NCI-H128 (cell line): ENCODE measurements around the gene PRCD.
A peak's percentile ranks its signal among the peaks of the same experiment; 100 is the strongest.

Experiments
- DNase-seq: peaks from one replicate; lab custom pipeline; 2025; ENCODE audit not compliant: unreplicated experiment; lab: John Stamatoyannopoulos, UW

PRCD gene

GRCh38 chr17:76538281-76538931 is 1.4 kb upstream of the PRCD start:
- DNase-seq, result no peak

DNA sequence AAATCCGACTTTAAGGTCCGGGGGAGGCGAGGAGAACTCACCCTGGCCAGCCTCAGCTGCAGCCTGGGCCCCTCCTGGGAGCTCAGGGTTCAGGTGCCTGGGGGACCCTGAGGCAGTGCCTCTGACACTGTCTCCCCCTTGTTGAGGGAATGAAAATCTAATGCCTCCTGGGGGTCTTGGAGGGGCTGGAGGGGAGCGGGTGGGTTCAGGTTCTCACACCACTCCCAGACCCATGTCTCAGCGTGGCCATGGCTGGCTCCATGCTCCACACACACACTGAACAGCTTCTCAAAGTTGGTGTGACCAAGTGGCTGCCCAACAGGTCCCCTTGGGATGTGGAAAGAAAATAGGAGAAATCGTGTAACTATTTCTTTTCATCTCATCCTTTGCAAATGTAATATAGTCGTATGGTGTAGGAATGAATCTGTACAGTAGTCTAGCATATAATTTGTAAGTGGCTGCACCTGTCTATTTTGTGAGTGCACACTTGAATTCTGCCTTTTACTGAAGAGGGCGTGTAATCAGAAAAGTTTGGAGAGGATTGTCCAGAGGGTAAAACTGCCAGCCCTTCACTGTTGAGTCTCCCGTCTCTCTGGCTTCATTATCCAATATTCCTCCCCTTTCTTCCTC is 788 bp upstream of the PRCD start:
- no peak for DNase-seq

DNA sequence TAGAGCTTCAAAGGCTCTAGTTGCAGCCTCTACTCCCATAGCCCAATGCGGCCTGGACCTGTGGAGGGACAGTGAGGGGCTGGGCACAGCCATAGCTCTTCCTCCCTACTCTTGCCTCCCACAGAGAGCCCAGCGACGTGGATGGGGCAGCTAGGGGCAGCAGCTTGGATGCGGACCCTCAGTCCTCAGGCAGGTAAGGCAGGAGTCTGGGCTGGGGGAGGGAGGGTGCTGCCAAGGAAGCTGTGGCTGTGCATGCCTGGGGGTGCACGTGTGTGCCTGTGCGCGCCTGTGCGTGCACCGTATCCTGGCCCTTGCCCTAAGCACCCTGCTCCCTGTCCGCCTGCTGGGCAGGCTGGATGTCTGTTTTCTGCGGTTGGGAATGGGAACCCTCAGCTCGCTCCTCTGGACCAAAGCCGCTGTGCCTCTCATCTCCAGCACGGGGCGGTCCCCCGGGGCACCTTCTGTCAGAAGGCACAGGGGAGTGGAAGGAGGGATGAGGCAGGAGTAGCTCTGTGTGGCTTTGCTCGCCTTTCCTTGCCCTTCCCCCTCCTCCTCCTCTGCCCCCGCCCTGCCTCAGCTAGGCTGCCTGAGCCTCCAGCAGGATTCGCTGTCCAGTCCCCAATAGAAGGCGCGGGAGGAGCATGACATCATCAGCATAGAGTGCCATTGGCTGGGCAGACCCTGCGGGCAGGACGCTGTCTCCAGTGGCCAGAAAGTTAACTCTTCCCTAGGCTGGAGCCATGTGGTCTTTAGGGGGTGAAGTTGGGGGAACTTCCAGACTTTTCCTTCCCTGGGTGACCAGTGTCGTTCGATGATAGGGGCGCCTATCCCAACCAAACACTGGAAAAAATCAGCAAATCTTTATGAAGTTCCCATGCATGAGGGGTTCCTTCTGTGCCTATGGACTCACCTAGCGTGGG is 797 bp downstream of the PRCD start:
- peak; percentile 31 for DNase-seq

GRCh38 chr17:76541739-76542454 is 2.1 kb downstream of the PRCD start:
- no peak for DNase-seq

DNA sequence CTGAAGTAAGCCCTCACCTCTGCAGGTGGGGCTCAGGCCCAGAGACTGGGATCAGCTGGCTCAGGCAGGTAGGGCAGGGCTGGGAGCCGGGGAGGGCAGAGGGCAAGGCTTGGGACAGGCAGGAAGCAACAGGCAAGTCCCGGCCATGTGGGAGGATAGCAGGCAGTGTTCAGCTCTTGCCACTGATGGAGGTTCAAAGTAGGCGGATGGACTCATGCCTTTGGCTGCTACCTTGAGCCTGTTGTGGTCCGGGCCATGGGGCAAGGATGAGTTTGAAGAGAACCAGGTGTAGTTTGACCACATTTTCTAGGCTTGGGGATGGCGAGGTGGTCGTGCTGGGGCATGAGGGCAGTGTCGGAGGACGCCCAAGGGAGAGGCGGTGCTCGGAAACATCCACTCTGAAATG is 2.7 kb downstream of the PRCD start:
- DNase-seq, result no peak

DNA sequence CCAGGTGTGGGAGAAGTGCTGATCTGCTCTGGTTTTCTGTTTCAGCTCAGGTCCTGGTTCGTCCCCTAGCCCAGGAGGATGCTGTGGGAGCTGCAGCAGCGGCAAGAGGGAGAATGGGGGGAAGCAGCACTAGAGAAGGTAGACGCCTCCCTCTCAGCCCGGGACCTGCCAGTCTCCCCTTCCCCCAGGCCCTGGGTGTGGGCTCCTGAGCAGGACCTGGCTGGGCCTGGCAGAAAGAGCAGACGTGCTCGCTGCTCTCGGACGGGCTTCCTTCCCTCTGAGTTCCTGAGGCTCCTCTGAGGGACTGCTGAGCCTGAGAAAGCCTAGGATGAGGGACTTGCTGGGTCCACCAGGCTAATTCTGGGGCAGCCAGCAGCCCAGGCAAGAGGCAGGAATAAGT is 3.1 kb downstream of the PRCD start:
- DNase-seq, result no peak

DNA sequence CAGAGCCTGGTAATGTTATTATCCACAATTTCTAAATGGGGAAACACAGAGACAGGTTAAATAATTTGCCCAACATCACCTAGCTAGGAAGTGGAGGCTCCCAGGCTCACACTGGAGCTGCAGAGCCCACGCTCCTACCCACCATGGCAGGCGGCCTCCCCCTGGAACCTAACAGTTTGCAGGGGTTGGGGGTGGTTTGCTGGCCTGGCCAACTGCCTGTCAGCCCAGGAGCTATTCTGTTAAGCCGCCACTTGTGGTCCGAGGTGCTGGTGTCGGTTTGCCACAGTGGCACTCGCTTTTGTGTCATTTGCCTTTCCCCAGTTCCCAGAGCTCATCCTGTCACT is 3.6 kb downstream of the PRCD start:
- DNase-seq, result no peak

DNA sequence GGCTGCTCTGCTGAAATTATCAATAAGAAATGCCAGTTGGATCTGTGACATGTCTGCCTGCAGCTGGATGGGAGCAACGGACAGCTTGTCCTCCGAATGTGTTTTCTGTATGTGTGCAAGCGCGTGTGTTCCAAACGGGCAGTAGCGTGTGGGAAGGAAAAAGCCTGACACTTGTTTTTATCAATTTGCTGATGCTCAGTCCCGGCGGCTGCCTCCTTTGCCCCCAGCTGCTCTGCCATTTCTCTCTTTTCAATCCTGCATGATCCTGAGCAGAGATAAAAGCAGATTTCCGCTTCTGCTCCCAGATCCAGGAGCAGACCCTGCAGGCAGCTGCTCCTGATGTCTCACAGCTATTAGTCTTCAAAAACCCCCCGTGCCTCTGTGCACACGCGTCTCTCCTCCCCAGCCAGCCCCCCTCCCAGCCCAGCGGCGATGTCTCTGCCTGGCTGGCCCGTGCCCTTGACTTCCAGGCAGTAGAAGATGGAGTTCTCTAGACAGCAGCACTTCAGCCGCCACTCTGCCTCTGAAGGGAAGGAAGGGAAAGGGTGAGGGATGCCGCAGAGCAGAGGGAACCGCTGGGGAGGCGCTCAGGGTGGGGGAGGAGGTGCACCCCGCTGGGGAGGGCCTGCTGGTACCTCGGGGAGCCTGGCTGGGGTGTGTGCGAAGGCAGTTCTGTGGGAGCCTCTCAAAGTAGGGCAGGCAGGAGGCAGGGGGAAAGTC is 4.1 kb downstream of the PRCD start:
- DNase-seq, result no peak

- DNase-seq, result no peak
These were observed 4.9 kb downstream of the PRCD start for GRCh38 chr17:76544546-76545365.

GRCh38 chr17:76545918-76546555 is 6.2 kb downstream of the PRCD start:
- no peak for DNase-seq

GRCh38 chr17:76546556-76547182 is 6.8 kb downstream of the PRCD start:
- no peak for DNase-seq

- DNase-seq, result no peak
These were observed 7.4 kb downstream of the PRCD start for GRCh38 chr17:76547183-76547641.

DNA sequence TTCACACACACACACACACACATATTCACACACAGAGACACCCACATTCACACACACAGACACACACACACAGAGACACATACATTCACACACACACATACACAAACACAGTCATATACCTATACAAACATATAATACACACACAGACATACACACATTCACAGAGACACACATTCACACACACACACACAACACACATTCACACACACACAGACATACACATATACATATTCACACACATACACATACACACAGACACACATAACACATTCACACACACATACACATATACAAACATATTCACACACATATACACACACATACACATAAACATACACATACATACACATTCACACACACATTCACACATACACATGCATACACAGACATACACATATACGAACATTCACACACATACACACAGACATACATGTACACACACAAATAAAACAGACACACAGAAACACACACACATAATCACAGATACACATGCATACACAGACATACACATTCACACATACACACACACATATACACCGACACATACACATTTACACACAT is 7.9 kb downstream of the PRCD start:
- DNase-seq, result no peak

GRCh38 chr17:76548378-76549214 is 8.8 kb downstream of the PRCD start:
- DNase-seq, result no peak

GRCh38 chr17:76549215-76549518 is 9.3 kb downstream of the PRCD start:
- DNase-seq, result no peak

DNA sequence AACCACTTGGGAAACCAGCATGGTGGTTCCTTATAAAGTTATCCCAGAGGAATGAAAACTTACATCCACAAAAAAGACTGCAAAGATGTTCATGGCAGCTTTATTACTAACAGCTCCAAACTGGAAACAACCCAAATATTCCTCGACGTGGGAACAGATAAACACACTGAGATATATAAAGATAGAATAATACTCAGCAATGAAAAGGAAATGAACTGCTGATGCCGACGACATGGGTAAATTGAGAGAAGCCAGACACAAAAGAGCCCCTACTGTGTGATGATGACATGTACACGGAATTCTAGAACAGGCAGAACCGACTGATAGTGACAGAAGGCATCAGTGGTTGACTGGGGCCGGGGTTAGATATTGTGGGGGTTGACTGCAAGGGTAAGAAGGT is 9.7 kb downstream of the PRCD start:
- no peak for DNase-seq

GRCh38 chr17:76550712-76551615 is 11.1 kb downstream of the PRCD start:
- DNase-seq, result no peak
